H9 (cell line): ENCODE data around the gene KIF16B. TPM values are rescaled to one million over a fixed set of nuclear protein-coding genes. Genes with fewer than 3 reads are reported as not detected.

Experiments
- DNase-seq: peaks from one replicate; pipeline ENCODE4 v3.0.0-alpha.2; 2017
- H2AFZ ChIP-seq: one replicate; pipeline ENCODE4 v1.6.1; 2013; ENCODE audit warnings: mild to moderate bottlenecking, low read length, control low read depth, moderate library complexity
- H2AK5ac ChIP-seq: 2 replicates; pipeline ENCODE4 v1.6.1; 2013; ENCODE audit warnings: low read length, control low read depth, mixed read lengths; ENCODE audit not compliant: insufficient read length
- H2BK120ac ChIP-seq: one replicate; pipeline ENCODE4 v1.6.1; 2013; ENCODE audit warnings: low read depth, mild to moderate bottlenecking, low read length, control low read depth, inconsistent platforms; ENCODE audit not compliant: poor library complexity, severe bottlenecking
- H2BK12ac ChIP-seq: 2 replicates; pipeline ENCODE4 v1.6.1; 2013; ENCODE audit warnings: low read length, control low read depth, mixed read lengths, low read depth; ENCODE audit not compliant: insufficient read length
- H2BK15ac ChIP-seq: 2 replicates; pipeline ENCODE4 v1.6.1; 2013; ENCODE audit warnings: low read depth, low read length, control low read depth
- H2BK20ac ChIP-seq: one replicate; pipeline ENCODE4 v1.6.1; 2013; ENCODE audit warnings: low read depth, mild to moderate bottlenecking, low read length, control low read depth, inconsistent platforms; ENCODE audit not compliant: poor library complexity, severe bottlenecking
- H2BK5ac ChIP-seq: 2 replicates; pipeline ENCODE4 v1.6.1; 2013; ENCODE audit warnings: low read length, control low read depth, mixed read lengths; ENCODE audit not compliant: insufficient read length
- H3K14ac ChIP-seq: 2 replicates; pipeline ENCODE4 v1.6.1; 2013; ENCODE audit warnings: low read length, control low read depth; ENCODE audit not compliant: insufficient read depth
- H3K18ac ChIP-seq: 2 replicates; pipeline ENCODE4 v1.6.1; 2013; ENCODE audit warnings: low read depth, mild to moderate bottlenecking, mixed read lengths, low read length, control low read depth; ENCODE audit not compliant: insufficient read length
- H3K23ac ChIP-seq: 2 replicates; pipeline ENCODE4 v1.6.1; 2013; ENCODE audit warnings: low read length, control low read depth, mixed read lengths, low read depth; ENCODE audit not compliant: insufficient read length
- H3K23me2 ChIP-seq: 2 replicates; pipeline ENCODE4 v1.6.1; 2013; ENCODE audit warnings: low read depth, mild to moderate bottlenecking, mixed read lengths, low read length, control low read depth; ENCODE audit not compliant: insufficient read length, poor library complexity, severe bottlenecking
- H3K27ac ChIP-seq: 2 replicates; pipeline ENCODE4 v1.5.1; 2013; ENCODE audit warnings: low read length, control low read depth, mixed read lengths, low read depth; ENCODE audit not compliant: insufficient read length
- H3K27me3 ChIP-seq: 2 replicates; pipeline ENCODE4 v1.6.1; 2013; ENCODE audit warnings: low read length, control low read depth, inconsistent platforms; ENCODE audit not compliant: insufficient read depth
- H3K4ac ChIP-seq: 2 replicates; pipeline ENCODE4 v1.6.1; 2013; ENCODE audit warnings: low read depth, mild to moderate bottlenecking, control low read depth, inconsistent platforms, low read length, moderate library complexity
- H3K4me1 ChIP-seq: 2 replicates; pipeline ENCODE4 v1.6.1; 2013; ENCODE audit warnings: low read length, control low read depth, inconsistent platforms; ENCODE audit not compliant: insufficient read depth
- H3K4me2 ChIP-seq: 2 replicates; pipeline ENCODE4 v1.6.1; 2013; ENCODE audit warnings: low read length, control low read depth, mixed read lengths; ENCODE audit not compliant: insufficient read length, insufficient read depth
- H3K56ac ChIP-seq: 2 replicates; pipeline ENCODE4 v1.6.1; 2013; ENCODE audit warnings: low read depth, mild to moderate bottlenecking, mixed read lengths, low read length, control low read depth; ENCODE audit not compliant: insufficient read length
- H3K79me1 ChIP-seq: 2 replicates; pipeline ENCODE4 v1.6.1; 2013; ENCODE audit warnings: low read depth, mild to moderate bottlenecking, moderate library complexity, low read length, control low read depth, inconsistent platforms; ENCODE audit not compliant: insufficient read depth, poor library complexity, severe bottlenecking
- H3K79me2 ChIP-seq: 2 replicates; pipeline ENCODE4 v1.6.1; 2013; ENCODE audit warnings: low read length, control low read depth, inconsistent platforms; ENCODE audit not compliant: insufficient read depth
- H3K9ac ChIP-seq: 2 replicates; pipeline ENCODE4 v1.6.1; 2013; ENCODE audit warnings: low read length, control low read depth, mixed read lengths; ENCODE audit not compliant: insufficient read length; ENCODE audit errors: extremely low read depth
- H3K9me3 ChIP-seq: one replicate; pipeline ENCODE4 v1.6.1; 2013; ENCODE audit warnings: low read depth, low read length, inconsistent platforms; ENCODE audit not compliant: control insufficient read depth
- H3T11ph ChIP-seq: one replicate; pipeline ENCODE4 v1.6.1; 2013; ENCODE audit warnings: mild to moderate bottlenecking, low read length, control low read depth, inconsistent platforms
- H4K20me1 ChIP-seq: one replicate; pipeline ENCODE4 v1.6.1; 2013; ENCODE audit not compliant: control insufficient read depth, insufficient read length, insufficient read depth
- H4K5ac ChIP-seq: 2 replicates; pipeline ENCODE4 v1.6.1; 2013; ENCODE audit warnings: low read depth, mild to moderate bottlenecking, mixed read lengths, low read length, control low read depth; ENCODE audit not compliant: insufficient read length
- H4K8ac ChIP-seq: replicated peaks from 2 replicates; pipeline ENCODE4 v1.6.1; 2013; ENCODE audit warnings: low read length, control low read depth, mixed read lengths, low read depth; ENCODE audit not compliant: insufficient read length
- H4K91ac ChIP-seq: 2 replicates; pipeline ENCODE4 v1.6.1; 2013; ENCODE audit warnings: low read depth, mild to moderate bottlenecking, moderate library complexity, mixed read lengths, low read length, control low read depth; ENCODE audit not compliant: insufficient read length
- H3K27ac Mint-ChIP-seq, 3 experiments: 2 replicates in 2 of 3; 3 replicates in 1 of 3; pipeline ENCODE4 v1.8.0; 2020 to 2021; ENCODE audit warnings: mixed read lengths in 3 of 3, mild to moderate bottlenecking in 1 of 3, moderate library complexity in 1 of 3
- H3K27me3 Mint-ChIP-seq: 2 replicates; pipeline ENCODE4 v1.8.0; 2021; ENCODE audit warnings: low read depth, mild to moderate bottlenecking, moderate library complexity, mixed read lengths
- H3K36me3 Mint-ChIP-seq, 3 experiments: 2 replicates in 2 of 3; 3 replicates in 1 of 3; pipeline ENCODE4 v1.8.0; 2020 to 2021; ENCODE audit warnings: low read depth in 3 of 3, mixed read lengths in 3 of 3; ENCODE audit not compliant: insufficient read depth in 1 of 3
- H3K4me1 Mint-ChIP-seq, 2 experiments: 2 replicates each; pipeline ENCODE4 v1.8.0; 2020; ENCODE audit warnings: mixed read lengths in 2 of 2
- H3K4me3 Mint-ChIP-seq, 2 experiments: 2 replicates in 1 of 2; 3 replicates in 1 of 2; pipeline ENCODE4 v1.8.0; 2020 to 2021; ENCODE audit warnings: mild to moderate bottlenecking in 2 of 2, mixed read lengths in 2 of 2, moderate library complexity in 1 of 2
- H3K9me3 Mint-ChIP-seq, 2 experiments: 2 replicates in 1 of 2; 3 replicates in 1 of 2; pipeline ENCODE4 v1.8.0; 2020; ENCODE audit warnings: mild to moderate bottlenecking in 2 of 2, mixed read lengths in 2 of 2, moderate library complexity in 1 of 2
- CTCF ChIP-seq: fragments of 200-600 bp; sonication (generic); conservative IDR thresholded peaks from 3 replicates; pipeline ENCODE4 v1.8.0; 2021; ENCODE audit warnings: antibody characterized with exemption, mild to moderate bottlenecking
- WGBS: extraction: QIAGEN DNeasy Blood & Tissue Kit; methylation state at CpG from one replicate; pipeline ENCODE4 v1.1.7; 2013; ENCODE audit warnings: missing lambda C conversion rate, low lambda C conversion rate, mixed read lengths; ENCODE audit not compliant: insufficient read length; ENCODE audit errors: extremely low coverage; 5-methylcytosine and 5-hydroxymethylcytosine counted together
- total RNA-seq: library from RNA; stranded (reverse); gene quantifications from 2 replicates; pipeline ENCODE4 v1.2.1, GENCODE V29; 2021

The KIF16B gene
- total RNA-seq, 1 experiment from 2014 or later = 7.4 TPM

- Mint-ChIP-seq H3K4me1 (peaks cover 15 to 17% of the 10 kb centered on the region in 2 experiments), H3K27ac (no peak overlapping the region), H3K36me3 (peaks cover 0 to 12% (median 5%) of the 10 kb centered on the region in 3 experiments; a peak in 4 of 7 replicates), H3K9me3 (peaks cover 10 to 18% of the 10 kb centered on the region in 2 experiments; a peak in 4 of 5 replicates), H3K27me3 (no peaks in the 10 kb centered on the region; the same call in 1 of the 2 replicates), H3K4me3 (no peak overlapping the region)
- no peak for DNase-seq
- H3K79me1 ChIP-seq = no peaks in the 10 kb centered on the region
- no peak overlapping the region for H4K8ac ChIP-seq
- H3K4me2 ChIP-seq = no peak overlapping the region
- no peak overlapping the region for H3T11ph ChIP-seq
- H4K91ac ChIP-seq = no peak overlapping the region
- H3K23me2 ChIP-seq = no peaks in the 10 kb centered on the region
- no peaks in the 10 kb centered on the region for H3K4me1 ChIP-seq
- H2BK5ac ChIP-seq = no peak overlapping the region
- no peak overlapping the region for H3K56ac ChIP-seq
- H3K23ac ChIP-seq = no peak overlapping the region
- no peaks in the 10 kb centered on the region for H3K9me3 ChIP-seq
- no peak overlapping the region for H3K27ac ChIP-seq
- no peaks in the 10 kb centered on the region for H3K79me2 ChIP-seq
- H4K20me1 ChIP-seq = no peaks in the 10 kb centered on the region
- H2BK20ac ChIP-seq = no peak overlapping the region
- H3K9ac ChIP-seq = no peak overlapping the region
- TF ChIP-seq CTCF = no peak
- no peak overlapping the region; the same call in 1 of the 2 replicates for H3K14ac ChIP-seq
- H2AFZ ChIP-seq = no peak overlapping the region
- H2AK5ac ChIP-seq = no peak overlapping the region
- no peak overlapping the region for H3K4ac ChIP-seq
- H3K18ac ChIP-seq = no peak overlapping the region
- no peak overlapping the region for H2BK15ac ChIP-seq
- no CpG with 5 or more reads among the region's 9 CpGs for WGBS
- no peak overlapping the region for H4K5ac ChIP-seq
- no peak overlapping the region for H2BK120ac ChIP-seq
- H2BK12ac ChIP-seq = no peak overlapping the region
- H3K27me3 ChIP-seq = no peaks in the 10 kb centered on the region
Observed at GRCh38 chr20:16554766-16555543, 18.3 kb downstream of the KIF16B start.
